Effector CD4-positive, alpha-beta T cell (primary cell): ENCODE data around the gene FBXL5.

Source experiments
- DNase-seq: peaks from one replicate; pipeline ENCODE4 v3.0.0-alpha.2; 2020

FBXL5 gene

DNA sequence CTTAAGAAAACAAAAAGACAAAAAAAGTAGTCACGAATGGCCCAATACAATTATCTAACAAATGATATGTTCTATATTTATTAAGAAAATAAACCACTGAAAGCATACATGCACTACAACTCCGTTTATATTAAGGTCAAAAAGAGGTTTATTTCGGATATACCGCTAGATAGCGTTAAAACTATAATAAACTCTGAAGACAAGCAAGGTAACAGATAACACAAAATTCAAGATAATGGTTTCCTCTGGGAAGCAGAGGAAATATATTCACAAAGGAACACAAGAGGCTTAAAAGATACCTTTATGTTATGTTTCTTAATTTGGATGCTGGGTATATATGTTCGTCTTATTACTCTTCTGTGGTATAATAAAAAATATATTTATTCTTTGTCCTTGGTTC is 21.7 kb upstream of the FBXL5 start:
- DNase-seq: no peak

DNA sequence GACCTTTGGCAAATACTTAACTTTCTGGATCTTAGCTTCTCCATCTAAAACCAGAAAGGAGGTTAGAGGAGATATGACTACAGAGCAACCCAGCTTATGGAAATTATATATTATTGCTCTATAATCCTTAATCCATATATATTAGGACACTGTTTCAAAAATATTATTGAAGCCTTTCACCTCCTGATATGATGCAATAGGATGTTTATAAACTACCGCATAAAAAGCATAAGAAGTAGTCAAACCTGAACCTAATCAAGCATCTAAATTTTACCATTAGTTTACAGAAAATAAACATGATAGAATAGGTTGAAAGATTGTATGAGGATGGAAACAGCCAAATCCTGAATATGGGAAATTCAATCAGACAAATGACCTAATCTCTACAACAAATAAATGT is 20.9 kb upstream of the FBXL5 start:
- no peak for DNase-seq

- DNase-seq: no peak
Observed at GRCh38 chr4:15675356-15675755, 20.2 kb upstream of the FBXL5 start.

- no peak for DNase-seq
Observed at GRCh38 chr4:15674926-15675325, 19.8 kb upstream of the FBXL5 start.

DNA sequence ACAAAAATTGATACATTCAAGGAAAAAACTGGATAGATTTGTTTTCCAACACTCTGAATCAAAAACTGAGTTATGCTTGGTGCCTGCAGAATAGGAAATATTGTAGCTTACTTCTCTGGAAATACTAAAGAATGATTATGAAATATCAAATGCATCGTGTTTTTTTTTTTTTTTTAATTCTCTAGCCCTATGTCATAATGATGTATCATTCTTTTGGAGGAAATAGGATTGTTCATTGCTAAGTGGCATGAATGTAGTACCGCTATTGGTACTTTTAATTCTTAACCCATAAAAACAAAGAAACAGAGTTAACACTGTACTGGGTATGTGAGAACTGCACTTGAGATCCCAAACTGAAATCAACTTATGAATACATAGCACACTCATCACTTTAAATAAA is 18.9 kb upstream of the FBXL5 start:
- no peak for DNase-seq

- no peak for DNase-seq
Observed at GRCh38 chr4:15673337-15673736, 18.2 kb upstream of the FBXL5 start.

DNA sequence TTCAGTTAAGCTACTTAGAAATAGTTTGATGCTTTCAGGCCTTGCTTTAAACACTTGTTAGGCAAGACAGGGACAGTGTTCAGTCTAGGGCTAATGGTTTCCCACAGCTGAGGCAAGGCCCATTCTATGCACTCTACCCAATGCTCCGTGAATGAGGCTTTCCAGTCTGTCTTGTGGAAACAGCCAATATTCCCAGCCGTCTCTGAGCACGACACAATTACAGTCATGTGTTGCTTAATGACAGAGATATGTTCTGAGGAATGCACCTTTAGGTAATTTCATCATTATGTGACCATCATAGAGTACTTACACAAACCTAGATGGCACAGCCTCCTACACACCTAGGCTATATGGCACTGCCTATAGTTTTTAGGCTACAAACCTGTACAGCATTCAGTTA is 16.9 kb upstream of the FBXL5 start:
- no peak for DNase-seq

GRCh38 chr4:15670576-15670975 is 15.4 kb upstream of the FBXL5 start:
- no peak for DNase-seq

DNA sequence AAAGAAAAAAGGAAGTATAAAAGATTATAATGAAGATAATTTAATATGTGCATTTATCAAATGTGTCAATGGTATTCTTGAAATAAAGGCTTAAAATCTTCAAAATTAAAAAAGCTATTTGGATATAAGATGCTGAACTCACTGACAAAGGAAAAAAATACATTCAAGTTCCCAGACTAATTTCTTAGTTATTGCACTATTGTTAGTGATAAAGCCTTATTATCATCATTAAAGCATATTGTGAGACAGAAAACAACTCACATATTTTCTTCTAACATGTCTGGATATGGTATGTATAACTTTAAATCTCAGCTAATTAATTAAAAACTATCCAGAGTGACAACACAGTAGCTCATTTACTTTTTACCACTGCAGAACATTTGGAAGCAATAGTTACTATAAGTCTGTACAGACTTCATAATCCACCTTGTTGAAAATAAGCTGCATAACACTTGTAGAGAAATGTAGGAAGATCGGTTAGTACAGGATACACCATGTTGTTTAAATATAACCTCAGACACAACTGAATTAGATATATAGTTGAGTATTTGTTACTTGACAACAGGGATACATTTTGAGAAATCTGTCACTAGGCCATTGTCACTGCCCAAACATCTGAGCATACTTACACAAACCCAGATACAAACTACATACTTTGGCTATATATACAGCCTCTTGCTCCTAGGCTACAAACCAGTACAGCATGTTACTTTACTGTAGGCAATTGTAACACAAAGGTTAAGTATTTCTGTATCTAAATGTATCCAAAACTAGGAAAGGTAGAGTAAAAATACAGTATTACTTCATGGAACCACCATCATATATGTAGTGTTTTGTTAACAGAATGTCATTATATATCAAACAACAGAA is 13.6 kb upstream of the FBXL5 start:
- no peak for DNase-seq

DNA sequence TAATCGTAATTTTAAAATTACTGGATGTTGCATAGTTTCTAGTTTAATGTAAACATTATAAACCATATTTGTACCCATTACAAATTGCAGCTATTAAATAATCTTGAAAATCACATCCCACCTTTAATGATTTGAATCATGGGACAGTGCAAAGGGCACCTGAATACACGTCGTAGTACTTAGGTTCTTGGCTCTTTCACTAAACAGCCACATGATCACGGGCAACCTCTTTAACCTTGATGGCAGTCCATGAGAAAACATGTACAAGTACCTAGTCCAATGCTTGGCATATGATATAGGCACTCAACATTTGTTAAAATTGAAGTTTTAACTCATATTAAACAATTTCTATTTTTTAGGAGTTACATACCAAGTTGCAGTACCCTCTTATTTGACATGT is 11.8 kb upstream of the FBXL5 start:
- DNase-seq: no peak

GRCh38 chr4:15665753-15666365 is 10.7 kb upstream of the FBXL5 start:
- no peak for DNase-seq

DNA sequence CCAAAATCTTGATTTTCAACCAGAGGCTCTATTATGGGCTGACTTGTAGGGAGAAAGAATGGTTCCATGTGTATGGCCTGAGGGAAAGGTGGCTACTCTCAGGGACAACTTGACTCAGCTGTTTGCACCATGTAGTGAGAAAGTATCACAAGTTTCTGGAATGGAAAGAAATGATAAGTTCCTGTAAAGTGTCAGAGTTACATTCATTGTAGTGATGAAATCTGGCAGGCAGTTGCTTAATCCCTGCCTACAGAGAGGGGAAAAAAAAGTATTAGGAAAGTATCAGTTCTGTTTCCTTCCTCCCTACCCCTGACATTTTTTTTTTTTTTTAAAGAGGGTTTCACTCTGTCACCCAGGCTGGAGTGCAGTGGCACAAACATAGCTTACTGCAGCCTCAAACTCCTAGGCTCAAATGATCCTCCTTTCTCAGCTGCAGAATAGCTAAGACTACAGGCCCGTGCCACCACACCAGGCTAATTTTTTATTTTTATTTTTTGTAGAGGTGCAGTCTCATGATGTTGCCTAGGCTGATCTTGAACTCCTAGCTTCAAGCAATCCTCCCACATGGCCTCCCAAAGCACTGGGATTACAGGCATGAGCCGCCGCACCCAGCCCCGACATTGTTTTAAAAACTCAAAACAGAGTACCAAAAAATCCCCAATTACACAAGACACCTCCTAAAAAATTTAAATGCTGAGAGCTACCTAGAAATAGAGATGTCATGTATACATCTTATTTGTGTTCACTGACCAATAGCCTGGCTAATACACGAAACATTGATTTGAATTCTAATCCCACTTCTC is 4.8 kb upstream of the FBXL5 start:
- no peak for DNase-seq

DNA sequence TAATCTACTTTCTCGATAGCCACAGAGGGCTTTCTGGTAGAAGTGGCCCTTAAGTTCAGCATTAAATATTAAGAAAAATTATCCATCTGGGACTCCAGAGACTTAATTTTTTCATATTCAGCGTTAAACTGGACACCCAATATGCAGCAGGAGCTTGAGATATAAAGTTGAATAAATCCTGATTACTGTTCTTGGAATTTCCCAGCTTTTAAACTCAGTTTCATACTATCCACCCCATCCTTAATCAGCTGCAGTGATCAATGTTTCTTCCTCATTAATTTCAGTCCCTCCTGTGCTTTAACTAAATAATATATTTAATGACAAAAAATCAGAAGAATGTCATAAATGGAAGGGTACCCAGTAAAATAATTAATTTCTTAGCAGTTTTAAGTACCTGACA is 3.6 kb upstream of the FBXL5 start:
- no peak for DNase-seq

DNA sequence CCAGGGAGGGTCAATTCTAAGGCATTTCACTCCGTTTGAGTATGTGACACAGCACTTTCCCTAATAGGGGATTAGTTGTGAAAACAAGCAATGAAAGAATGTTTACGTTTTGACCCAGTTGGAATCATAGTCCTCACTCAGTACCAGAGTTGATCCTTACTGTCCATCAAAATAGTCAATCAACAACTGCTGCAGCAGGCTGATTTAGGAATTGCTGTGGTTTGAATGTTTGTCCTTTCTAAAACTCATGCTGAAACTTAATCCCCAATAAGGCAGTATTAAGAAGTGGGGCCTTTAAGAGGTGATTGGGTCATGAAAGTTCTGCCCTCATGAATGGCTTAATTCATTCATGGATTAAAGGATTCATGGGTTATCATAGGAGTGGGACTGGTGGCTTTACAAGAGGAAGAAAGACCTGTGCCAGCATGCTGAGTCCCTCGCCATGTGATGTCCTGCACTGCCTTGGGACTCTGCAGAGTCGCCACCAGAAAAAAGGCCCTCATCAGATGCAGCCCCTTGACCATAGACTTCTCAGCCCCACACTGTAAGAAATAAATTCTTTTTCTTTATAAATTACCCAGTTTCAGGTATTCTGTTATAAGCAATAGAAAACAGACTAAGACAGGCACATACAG is 3.1 kb upstream of the FBXL5 start:
- DNase-seq: no peak

GRCh38 chr4:15657366-15657765 is 2.2 kb upstream of the FBXL5 start:
- DNase-seq: no peak

GRCh38 chr4:15656038-15656470 is 897 bp upstream of the FBXL5 start:
- no peak for DNase-seq

GRCh38 chr4:15654593-15655222 is 449 bp downstream of the FBXL5 start:
- peak; percentile 20 for DNase-seq

- no peak for DNase-seq
Observed at GRCh38 chr4:15653864-15654592, 1.1 kb downstream of the FBXL5 start.

DNA sequence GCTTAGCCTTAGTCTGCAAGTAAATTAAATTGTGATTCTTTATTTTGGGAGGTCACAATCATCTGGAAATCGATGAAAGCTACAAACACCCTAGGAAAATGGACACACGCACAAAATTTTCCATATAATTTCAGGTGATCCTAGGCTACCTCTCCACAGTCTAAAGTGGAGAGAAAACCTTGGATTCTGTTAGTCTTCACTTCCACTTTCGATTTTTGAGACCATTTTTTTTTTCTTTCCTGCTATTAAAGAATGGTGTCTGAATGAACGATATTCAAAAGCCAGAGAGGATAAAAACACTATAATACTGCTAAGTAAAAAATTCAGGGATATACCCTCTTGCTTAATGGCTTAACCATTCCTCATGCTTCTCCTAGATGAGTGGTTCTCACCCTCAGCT is 1.7 kb downstream of the FBXL5 start:
- no peak for DNase-seq

- no peak for DNase-seq
Observed at GRCh38 chr4:15652841-15653240, 2.3 kb downstream of the FBXL5 start.

GRCh38 chr4:15652191-15652590 is 3.0 kb downstream of the FBXL5 start:
- DNase-seq: no peak

DNA sequence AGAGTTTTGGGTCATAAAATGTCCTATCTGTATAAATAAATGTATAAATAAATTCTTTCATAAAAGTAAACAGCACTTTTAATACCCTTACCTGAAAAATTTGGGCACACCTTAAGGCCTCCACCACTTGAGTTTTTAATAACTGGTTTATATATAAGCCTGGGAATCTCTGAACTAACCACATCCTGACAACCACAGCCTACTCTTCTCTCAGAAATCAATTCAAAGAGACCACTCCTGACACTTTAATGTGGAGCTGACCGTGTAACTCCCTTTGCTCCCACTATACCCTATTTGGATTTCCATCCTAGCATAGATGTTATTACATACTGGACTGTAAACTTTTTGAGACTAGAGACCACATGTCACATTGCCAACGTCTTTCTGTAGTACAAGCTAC is 3.5 kb downstream of the FBXL5 start:
- DNase-seq: no peak
